ENCODE measurements around the gene TGM3. TPM values are rescaled to one million over a fixed set of nuclear protein-coding genes. Genes with fewer than 3 reads are reported as not detected.

TGM3 gene
- total and polyA plus RNA-seq, 10 of the 15 experiments (the other 5 are each of a cell fraction or from before 2014, with no cell fraction given): not detected

GRCh38 chr20:2386516-2387179, 90.8 kb downstream of the TGM3 start (continued):
- no peak for TF ChIP-seq PBX3 (IDR thresholded peaks at IDR 0.05; ENCODE audit: insufficient replicate concordance, low read depth, low read length)
- no peak for TF ChIP-seq SUPT20H (IDR thresholded peaks at IDR 0.05; ENCODE audit: borderline replicate concordance, control insufficient read depth, low read depth, low read length)
- TF ChIP-seq CBX5 (IDR thresholded peaks at IDR 0.05; ENCODE audit: low read depth): no peak
- no peak for TF ChIP-seq ASH2L (IDR thresholded peaks at IDR 0.05; ENCODE audit: borderline replicate concordance, low read depth)
- TF ChIP-seq REST (IDR thresholded peaks at IDR 0.05; ENCODE audit: low read depth, low read length): no peak
- no peak for TF ChIP-seq FOS (IDR thresholded peaks at IDR 0.05; ENCODE audit: borderline replicate concordance, extremely low read depth, insufficient read length)
- no peak for TF ChIP-seq E2F8 (IDR thresholded peaks at IDR 0.05; ENCODE audit: low read depth, partially characterized antibody)
- TF ChIP-seq SMAD1 (IDR thresholded peaks at IDR 0.05; ENCODE audit: low read depth, partially characterized antibody): no peak

Measured in GM12878 (cell line).